HepG2 (cell line): ENCODE data around the gene TMEM232. TPM values are rescaled to one million over a fixed set of nuclear protein-coding genes. Genes with fewer than 3 reads are reported as not detected.

Experiments used
- ATAC-seq: fragments of 200-7000 bp; cut with Tn5 transposase; 3 replicates; pipeline ENCODE4 v1.9.1; 2020; ENCODE audit warnings: mild to moderate bottlenecking, moderate library complexity
- BruUV-seq: library from RNA; stranded (reverse); fragments of 400-500 nt; replicated peaks from 2 replicates; lab custom pipeline; 2021; lab: Mats Ljungman, UMichigan
- CTCF ChIA-PET: fragments of 300-600 bp; formaldehyde crosslinking; extraction: SDS; loops from one replicate; lab custom pipeline; 2021; ENCODE audit warnings: low total read pairs, inconsistent platforms, low intra/inter-chr PET ratio; lab: Yijun Ruan, JAX
- POLR2A ChIA-PET: fragments of 350-600 bp; sonication (Branson Sonifier 250); formaldehyde crosslinking; loops from one replicate; lab custom pipeline; 2020; ENCODE audit warnings: antibody characterized with exemption, inconsistent platforms; lab: Yijun Ruan, JAX
- DNase-seq: peaks from one replicate; pipeline ENCODE4 v3.0.0-alpha.2; 2015; ENCODE audit warnings: low spot score
- FAIRE-seq: peaks from 3 replicates; lab custom pipeline; 2011; peaks lifted over from hg19 to GRCh38; lab: Jason Lieb, UNC
- H2AFZ ChIP-seq: one replicate; pipeline ENCODE4 v1.6.1; 2011; ENCODE audit warnings: low read length, inconsistent platforms
- H3K27ac ChIP-seq: fragments of 300-600 bp; 3 replicates; pipeline ENCODE4 v1.8.0; 2011; ENCODE audit warnings: mixed run types, mild to moderate bottlenecking, mixed read lengths, low read length, inconsistent platforms; ENCODE audit not compliant: insufficient read depth; ENCODE audit errors: extremely low read length
- H3K27me3 ChIP-seq, 2 experiments: fragments of 200-600 bp in 1 of 2; 2 replicates in 1 of 2; 3 replicates in 1 of 2; pipeline versions ENCODE4 v1.6.0 to v1.8.0; 2011; ENCODE audit warnings: low read length in 2 of 2, mild to moderate bottlenecking in 2 of 2, moderate library complexity in 2 of 2, inconsistent platforms in 1 of 2; ENCODE audit not compliant: insufficient read depth in 2 of 2, control insufficient read depth in 1 of 2
- H3K36me3 ChIP-seq, 2 experiments: fragments of 200-600 bp in 1 of 2; replicated peaks in 1 of 2; 2 replicates in 1 of 2; 3 replicates in 1 of 2; pipeline versions ENCODE4 v1.5.1 to v1.8.0; 2011; ENCODE audit warnings: low read length in 2 of 2, inconsistent platforms in 1 of 2; ENCODE audit not compliant: insufficient read depth in 2 of 2, control insufficient read depth in 1 of 2
- H3K4me1 ChIP-seq: 2 replicates; pipeline ENCODE4 v1.5.1; 2012; ENCODE audit warnings: low read length, inconsistent platforms; ENCODE audit not compliant: insufficient read depth
- H3K4me2 ChIP-seq: 2 replicates; pipeline ENCODE4 v1.6.0; 2011; ENCODE audit warnings: low read depth, low read length, inconsistent platforms
- H3K4me3 ChIP-seq, 3 experiments: fragments of 200-600 bp in 1 of 3; sonication (generic), shearing (Covaris generic) in 1 of 3; replicated peaks in 1 of 3; 2 replicates each; pipeline ENCODE4 v1.5.1; 2011 to 2016; ENCODE audit warnings: low read length in 3 of 3, inconsistent platforms in 2 of 3, low read depth in 2 of 3, mild to moderate bottlenecking in 2 of 3, control low read depth in 1 of 3, mixed read lengths in 1 of 3; ENCODE audit not compliant: insufficient read depth in 1 of 3
- H3K79me2 ChIP-seq: one replicate; pipeline ENCODE4 v1.6.1; 2011; ENCODE audit warnings: low read length, inconsistent platforms; ENCODE audit not compliant: insufficient read depth
- H3K9ac ChIP-seq: 2 replicates; pipeline ENCODE4 v1.6.0; 2011; ENCODE audit warnings: mild to moderate bottlenecking, low read depth, low read length, inconsistent platforms; ENCODE audit not compliant: insufficient read depth
- H3K9me3 ChIP-seq: 2 replicates; pipeline ENCODE4 v1.5.1; 2012; ENCODE audit warnings: mild to moderate bottlenecking, low read length
- H4K20me1 ChIP-seq: 2 replicates; pipeline ENCODE4 v1.6.0; 2011; ENCODE audit warnings: inconsistent platforms, mild to moderate bottlenecking, low read length, moderate library complexity; ENCODE audit not compliant: insufficient read depth
- KDM4B ChIP-seq: sonication (generic); formaldehyde crosslinking; IDR thresholded peaks from 2 replicates; pipeline ENCODE4 v1.4.0; 2020; ENCODE audit warnings: missing genetic modification reagents
- MAFK ChIP-seq, 2 experiments: IDR thresholded peaks in 1 of 2; conservative IDR thresholded peaks in 1 of 2; 2 replicates each; pipeline ENCODE4 v1.6.1; 2011; ENCODE audit warnings: improper control_type of control experiment in 2 of 2, low read length in 2 of 2
- NFE2L1 ChIP-seq: sonication (generic); formaldehyde crosslinking; IDR thresholded peaks from 2 replicates; pipeline ENCODE4 v1.4.0; 2020; ENCODE audit warnings: missing genetic modification reagents, mild to moderate bottlenecking, borderline replicate concordance
- POGZ ChIP-seq: sonication (generic); formaldehyde crosslinking; IDR thresholded peaks from 2 replicates; pipeline ENCODE4 v1.4.0; 2020; ENCODE audit warnings: mild to moderate bottlenecking, missing genetic modification reagents
- STAG1 ChIP-seq: sonication (generic); formaldehyde crosslinking; IDR thresholded peaks from 2 replicates; pipeline ENCODE4 v1.4.0; 2020; ENCODE audit warnings: missing genetic modification reagents
- ZBTB21 ChIP-seq: sonication (generic); formaldehyde crosslinking; IDR thresholded peaks from 2 replicates; pipeline ENCODE4 v1.4.0; 2020; ENCODE audit warnings: missing genetic modification reagents
- ZNF124 ChIP-seq: sonication (generic); formaldehyde crosslinking; IDR thresholded peaks from 2 replicates; pipeline ENCODE4 v1.4.0; 2020; ENCODE audit warnings: missing genetic modification reagents
- ZNF207 ChIP-seq: fragments of 450-650 bp; IDR thresholded peaks from 2 replicates; pipeline ENCODE4 v1.6.1; 2016; ENCODE audit warnings: antibody characterized with exemption, borderline replicate concordance
- ZNF260 ChIP-seq: sonication (generic); formaldehyde crosslinking; IDR thresholded peaks from 2 replicates; pipeline ENCODE4 v1.4.0; 2020; ENCODE audit warnings: missing genetic modification reagents, low read depth, mild to moderate bottlenecking, borderline replicate concordance
- ZNF296 ChIP-seq: sonication (generic); formaldehyde crosslinking; conservative IDR thresholded peaks from 2 replicates; pipeline ENCODE4 v1.5.0; 2020; ENCODE audit warnings: mild to moderate bottlenecking, missing genetic modification reagents
- ZNF724P ChIP-seq: sonication (generic); formaldehyde crosslinking; IDR thresholded peaks from 2 replicates; pipeline ENCODE4 v1.8.0; 2022; ENCODE audit warnings: missing genetic modification reagents, borderline replicate concordance
- WGBS: methylation state at CpG from one replicate; pipeline ENCODE4 v1.1.6; 2017; ENCODE audit warnings: low lambda C conversion rate; 5-methylcytosine and 5-hydroxymethylcytosine counted together
- in situ Hi-C: cut with HindIII; loops from 2 replicates; pipeline ENCODE4 v1.10.0; 2017; ENCODE audit warnings: low pct_unique_long_range_greater_than_20kb; ENCODE audit not compliant: extremely low pct_ligation_motif_present
- intact Hi-C: fragments of 100-400 bp; cut with micrococcal nuclease; formaldehyde crosslinking; loops from one replicate; pipeline ENCODE4 v1.10.0; 2022; ENCODE audit not compliant: unreplicated experiment
- polyA plus RNA-seq, 8 experiments: library from polyadenylated mRNA; depleted of rRNA in 3 of 8; stranded (reverse) in 7 of 8; unstranded in 1 of 8; fragments of >200 nt; fragmentation: Illumina TruSeq in 4 of 8; extraction: Trizol in 4 of 8; gene quantifications; 2 replicates each; pipeline versions ENCODE4 v1.2.1 to v1.2.3, GENCODE V29; 2011 to 2016; ENCODE audit warnings: low read depth in 4 of 8, missing spikeins in 1 of 8, mixed read lengths in 1 of 8; ENCODE audit not compliant: insufficient read depth in 1 of 8
- total RNA-seq, 5 experiments: library from RNA; depleted of rRNA; stranded (reverse); fragments of >200 nt; fragmentation: Illumina TruSeq; extraction: Trizol; gene quantifications; 2 replicates each; pipeline ENCODE4 v1.2.3, GENCODE V29; 2016; ENCODE audit warnings: low read depth in 1 of 5
- TF ChIP-seq, protein P1 (sequence below): sonication (generic); formaldehyde crosslinking; IDR thresholded peaks from 2 replicates; pipeline ENCODE4 v1.4.0; 2020; ENCODE audit warnings: missing genetic modification reagents
- TF ChIP-seq, protein P2 (sequence below), 2 experiments: fragments of 450-650 bp in 1 of 2; sonication (generic) in 1 of 2; formaldehyde crosslinking; IDR thresholded peaks; 2 replicates each; pipeline versions ENCODE4 v1.5.0 to v1.8.0; 2020 to 2022; ENCODE audit warnings: mild to moderate bottlenecking in 1 of 2, missing genetic modification reagents in 1 of 2

Gene TMEM232
- total and polyA plus RNA-seq, 2 of the 13 experiments (the other 11 are each of a cell fraction or from before 2014, with no cell fraction given) = 0.29 to 0.71 TPM

DNA sequence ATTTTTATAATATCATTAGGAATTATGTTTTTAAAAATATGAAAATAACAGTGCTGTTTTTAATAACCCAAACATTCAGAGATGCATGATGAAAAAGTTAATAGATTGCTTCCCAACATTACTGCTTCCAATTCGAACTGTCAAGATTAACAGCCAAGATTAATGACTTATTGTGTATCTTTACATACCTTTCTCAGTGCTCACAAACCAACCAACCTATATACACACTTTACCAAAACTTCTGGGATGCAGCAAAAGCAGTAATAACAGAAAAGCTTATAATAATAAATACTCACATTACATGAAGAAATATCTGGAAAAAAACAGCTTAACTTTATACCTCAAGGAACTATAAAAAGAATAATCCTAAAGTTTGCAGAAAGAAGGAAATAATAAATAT, 82.1 kb downstream of the TMEM232 start (continued):
- TF ChIP-seq ZNF124 (no peak), ZNF260 (CRISPR knock-in tag) (no peak)

DNA sequence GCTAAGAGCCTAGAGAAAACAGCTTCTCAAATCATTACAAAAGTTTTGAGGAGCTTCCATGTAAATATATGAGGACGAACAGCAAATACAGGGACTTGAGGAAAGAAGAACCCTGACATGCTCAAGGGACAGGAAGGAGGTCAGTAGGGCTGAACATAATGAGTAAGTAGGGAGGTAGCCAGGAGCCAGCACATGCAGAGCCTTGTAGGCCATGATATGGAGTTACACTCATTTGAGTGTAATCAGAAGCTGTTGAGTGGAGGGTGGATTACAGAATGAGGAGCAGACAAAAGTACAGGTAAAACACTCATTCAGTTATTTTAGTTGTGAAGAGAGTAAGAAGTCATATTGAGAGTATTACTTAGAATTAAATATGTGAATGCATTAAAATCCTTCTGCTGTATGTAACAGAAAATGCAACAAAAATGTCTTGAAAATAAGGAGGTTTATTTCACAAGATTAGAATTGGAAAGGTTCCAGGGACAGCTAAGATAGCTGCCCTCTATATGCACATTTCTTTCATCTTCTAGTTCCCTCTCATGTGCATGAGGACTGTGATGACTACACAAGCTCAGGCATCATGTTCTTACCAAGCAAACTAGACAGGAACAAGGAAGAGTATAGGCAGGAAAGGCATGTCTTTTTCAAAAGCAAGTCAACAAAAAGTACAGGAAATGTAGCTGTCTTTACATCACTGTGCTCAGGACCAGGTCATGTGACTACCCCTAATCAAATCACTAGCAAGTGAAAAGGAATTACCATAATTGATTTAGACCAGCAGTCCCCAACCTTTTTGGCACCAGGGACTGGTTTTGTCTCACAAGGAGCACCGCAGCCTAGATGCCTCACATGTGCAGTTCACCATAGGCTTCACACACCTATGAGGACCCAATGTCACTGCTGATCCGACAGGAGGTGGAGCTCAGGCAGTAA, 87.2 kb downstream of the TMEM232 start:
- Histone ChIP-seq H3K9ac (no peak overlapping the region), H3K79me2 (no peaks in the 10 kb centered on the region), H3K9me3 (no peaks in the 10 kb centered on the region), H3K27ac (no peak overlapping the region), H3K36me3 (no peaks in the 10 kb centered on the region), H3K4me1 (no peaks in the 10 kb centered on the region), H3K27me3 (no peaks in the 10 kb centered on the region; a peak in 1 of 5 replicates), H3K4me3 (no peak overlapping the region), H3K4me2 (no peak overlapping the region), H2AFZ (no peak overlapping the region), H4K20me1 (no peaks in the 10 kb centered on the region)
- WGBS = 0% methylated on average over 2 of the region's 3 CpGs
- BruUV-seq = no TSS peak
- intact Hi-C loops = no loop called here
- ATAC-seq (no peak), FAIRE-seq (no peak), DNase-seq (no peak)
- in situ Hi-C loops = no loop called here
- TF ChIP-seq KDM4B (CRISPR knock-in tag) (no peak), ZNF296 (CRISPR knock-in tag) (no peak), ZBTB21 (no peak), STAG1 (CRISPR knock-in tag) (no peak), ZNF207 (no peak), POGZ (CRISPR knock-in tag) (no peak), NFE2L1 (CRISPR knock-in tag) (no peak), ZNF724P (no peak), MAFK (conservative IDR thresholded peaks at IDR 0.05 in 1 of 2, IDR thresholded peaks at IDR 0.05 in 1 of 2; ENCODE audit: low read length in 2 of 2) (no peak)
- TF ChIP-seq, protein P1, sequence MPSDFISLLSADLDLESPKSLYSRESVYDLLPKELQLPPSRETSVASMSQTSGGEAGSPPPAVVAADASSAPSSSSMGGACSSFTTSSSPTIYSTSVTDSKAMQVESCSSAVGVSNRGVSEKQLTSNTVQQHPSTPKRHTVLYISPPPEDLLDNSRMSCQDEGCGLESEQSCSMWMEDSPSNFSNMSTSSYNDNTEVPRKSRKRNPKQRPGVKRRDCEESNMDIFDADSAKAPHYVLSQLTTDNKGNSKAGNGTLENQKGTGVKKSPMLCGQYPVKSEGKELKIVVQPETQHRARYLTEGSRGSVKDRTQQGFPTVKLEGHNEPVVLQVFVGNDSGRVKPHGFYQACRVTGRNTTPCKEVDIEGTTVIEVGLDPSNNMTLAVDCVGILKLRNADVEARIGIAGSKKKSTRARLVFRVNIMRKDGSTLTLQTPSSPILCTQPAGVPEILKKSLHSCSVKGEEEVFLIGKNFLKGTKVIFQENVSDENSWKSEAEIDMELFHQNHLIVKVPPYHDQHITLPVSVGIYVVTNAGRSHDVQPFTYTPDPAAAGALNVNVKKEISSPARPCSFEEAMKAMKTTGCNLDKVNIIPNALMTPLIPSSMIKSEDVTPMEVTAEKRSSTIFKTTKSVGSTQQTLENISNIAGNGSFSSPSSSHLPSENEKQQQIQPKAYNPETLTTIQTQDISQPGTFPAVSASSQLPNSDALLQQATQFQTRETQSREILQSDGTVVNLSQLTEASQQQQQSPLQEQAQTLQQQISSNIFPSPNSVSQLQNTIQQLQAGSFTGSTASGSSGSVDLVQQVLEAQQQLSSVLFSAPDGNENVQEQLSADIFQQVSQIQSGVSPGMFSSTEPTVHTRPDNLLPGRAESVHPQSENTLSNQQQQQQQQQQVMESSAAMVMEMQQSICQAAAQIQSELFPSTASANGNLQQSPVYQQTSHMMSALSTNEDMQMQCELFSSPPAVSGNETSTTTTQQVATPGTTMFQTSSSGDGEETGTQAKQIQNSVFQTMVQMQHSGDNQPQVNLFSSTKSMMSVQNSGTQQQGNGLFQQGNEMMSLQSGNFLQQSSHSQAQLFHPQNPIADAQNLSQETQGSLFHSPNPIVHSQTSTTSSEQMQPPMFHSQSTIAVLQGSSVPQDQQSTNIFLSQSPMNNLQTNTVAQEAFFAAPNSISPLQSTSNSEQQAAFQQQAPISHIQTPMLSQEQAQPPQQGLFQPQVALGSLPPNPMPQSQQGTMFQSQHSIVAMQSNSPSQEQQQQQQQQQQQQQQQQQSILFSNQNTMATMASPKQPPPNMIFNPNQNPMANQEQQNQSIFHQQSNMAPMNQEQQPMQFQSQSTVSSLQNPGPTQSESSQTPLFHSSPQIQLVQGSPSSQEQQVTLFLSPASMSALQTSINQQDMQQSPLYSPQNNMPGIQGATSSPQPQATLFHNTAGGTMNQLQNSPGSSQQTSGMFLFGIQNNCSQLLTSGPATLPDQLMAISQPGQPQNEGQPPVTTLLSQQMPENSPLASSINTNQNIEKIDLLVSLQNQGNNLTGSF (CRISPR knock-in tag) = no peak
- TF ChIP-seq, protein P2, sequence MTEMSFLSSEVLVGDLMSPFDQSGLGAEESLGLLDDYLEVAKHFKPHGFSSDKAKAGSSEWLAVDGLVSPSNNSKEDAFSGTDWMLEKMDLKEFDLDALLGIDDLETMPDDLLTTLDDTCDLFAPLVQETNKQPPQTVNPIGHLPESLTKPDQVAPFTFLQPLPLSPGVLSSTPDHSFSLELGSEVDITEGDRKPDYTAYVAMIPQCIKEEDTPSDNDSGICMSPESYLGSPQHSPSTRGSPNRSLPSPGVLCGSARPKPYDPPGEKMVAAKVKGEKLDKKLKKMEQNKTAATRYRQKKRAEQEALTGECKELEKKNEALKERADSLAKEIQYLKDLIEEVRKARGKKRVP (CRISPR knock-in tag; IDR thresholded peaks at IDR 0.05) = no peak
- POLR2A ChIA-PET = no interaction called here
- CTCF ChIA-PET = no interaction called here
